Measurements from ENCODE around the gene ACTL10. TPM values are rescaled to one million over a fixed set of nuclear protein-coding genes. Genes with fewer than 3 reads are reported as not detected.

Gene ACTL10
- total and polyA plus RNA-seq, 2 of the 4 experiments (the other 2 are of a cell fraction) = 0.18 to 0.43 TPM

DNA sequence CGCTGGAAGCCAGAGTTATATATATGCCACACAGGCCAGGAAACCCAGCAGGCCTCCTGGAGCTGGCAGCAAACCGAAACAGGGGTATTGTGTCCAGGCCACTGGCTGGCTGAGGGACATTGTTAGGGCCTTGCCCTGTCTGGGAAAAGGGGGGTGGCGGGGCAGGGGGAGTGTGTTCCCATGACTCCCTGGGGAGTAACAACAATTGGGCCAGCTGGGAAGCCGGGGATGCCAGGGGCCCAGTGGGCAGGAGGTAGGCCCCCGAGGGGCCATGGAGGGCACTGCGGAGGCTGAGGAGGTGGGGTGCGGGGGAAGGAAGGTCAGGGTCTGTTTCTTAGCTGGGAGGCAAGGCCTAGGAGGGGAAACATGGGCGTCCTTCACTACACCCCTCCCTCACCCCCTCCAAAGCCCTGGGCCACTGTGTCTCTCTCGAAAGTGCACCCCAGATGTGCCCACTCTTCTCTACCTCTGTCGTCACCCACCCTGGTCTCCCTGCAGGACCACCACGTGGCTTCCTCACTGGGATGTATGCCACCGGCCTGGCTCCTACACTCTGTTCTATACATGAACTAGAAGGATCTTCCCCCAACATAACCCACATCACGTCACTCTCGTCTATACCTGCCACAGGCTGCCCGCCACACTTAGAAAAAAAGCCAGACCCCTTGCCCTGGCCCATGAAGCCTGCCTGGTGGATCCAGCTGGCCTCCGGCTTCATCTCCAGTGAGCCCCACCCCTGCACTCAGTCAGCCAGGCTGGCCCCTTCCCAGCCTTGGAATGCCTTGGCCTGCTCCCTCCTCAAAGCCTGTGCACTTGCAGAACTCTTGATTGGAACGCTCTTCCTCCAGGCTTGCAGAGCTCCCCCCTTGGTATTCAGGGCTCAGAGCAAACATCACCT, 27.2 kb downstream of the ACTL10 start:
- intact Hi-C loops (cut with micrococcal nuclease) (no loop called here), in situ Hi-C loops (cut with MboI; ENCODE audit: low sequenced_read_pairs) (no loop called here), dilution Hi-C loops (cut with HindIII; ENCODE audit: low sequenced_read_pairs, unreplicated experiment) (no loop called here)
- Histone ChIP-seq H2BK15ac (ENCODE audit: low read depth, low read length) (no peak overlapping the region), H2BK120ac (ENCODE audit: low read depth, low read length) (no peak overlapping the region), H2AK9ac (replicated peaks; ENCODE audit: low read depth, low read length, poor library complexity) (no peak overlapping the region), H2AK5ac (ENCODE audit: low read depth, low read length) (no peak overlapping the region), H3K27me3 (ENCODE audit: control insufficient read depth, insufficient read depth, low read length) (no peaks in the 10 kb centered on the region), H3K14ac (replicated peaks; ENCODE audit: low read depth, low read length) (no peak overlapping the region), H3K9me3 (ENCODE audit: control insufficient read depth, insufficient read depth, low read length) (no peaks in the 10 kb centered on the region), H3K36me3 (ENCODE audit: control insufficient read depth, insufficient read depth, low read length) (no peaks in the 10 kb centered on the region), H3K23ac (ENCODE audit: low read depth, low read length) (no peak overlapping the region), H4K8ac (ENCODE audit: low read depth in 2 of 2, low read length in 2 of 2) (no peak overlapping the region), H4K20me1 (ENCODE audit: insufficient read depth, low read length) (no peaks in the 10 kb centered on the region), H4K91ac (ENCODE audit: insufficient read depth, low read depth, low read length) (no peak overlapping the region), H3K56ac (ENCODE audit: extremely low read depth, insufficient read depth, low read length) (no peak overlapping the region), H3K18ac (ENCODE audit: low read depth, low read length) (no peak overlapping the region), H2AFZ (replicated peaks; ENCODE audit: low read length, poor library complexity) (no peak overlapping the region), H4K5ac (ENCODE audit: low read depth, low read length) (no peak overlapping the region), H2BK5ac (ENCODE audit: low read depth, low read length, poor library complexity, severe bottlenecking) (no peak overlapping the region), H3K4me2 (ENCODE audit: low read depth, low read length) (no peak overlapping the region), H2BK20ac (ENCODE audit: low read depth, low read length) (no peak overlapping the region), H3K79me1 (ENCODE audit: low read depth in 1 of 2, low read length in 2 of 2) (no peaks in the 10 kb centered on the region), H3K9ac (ENCODE audit: low read depth, low read length) (no peak overlapping the region), H3K4me3 (ENCODE audit: insufficient read depth, low read depth, low read length) (no peak overlapping the region), H3K4me1 (ENCODE audit: control insufficient read depth, insufficient read depth, low read length) (no peaks in the 10 kb centered on the region), H3K27ac (ENCODE audit: insufficient read depth, low read length) (no peak overlapping the region), H3K9me1 (ENCODE audit: insufficient read depth, low read length) (0 out of 2 replicates have a peak, but pooled peaks cover 2% of the 10 kb centered on the region), H3K4ac (ENCODE audit: low read depth, low read length) (no peak overlapping the region)
- ChIA-PET POLR2A (ENCODE audit: unreplicated experiment) (no interaction called here), CTCF (interaction anchor here (0.8 kb wide), 1 partner anchor 12 kb away, joined by 3 read pairs; no protein-coding TSS in a partner anchor)
- 70% methylated on average over 7 of the region's 17 CpGs; no CpG with 5 or more reads in 1 of the 2 experiments for WGBS, 2 experiments (ENCODE audit: extremely low coverage in 2 of 2, insufficient read length in 1 of 2)
- no peak for DNase-seq
- no TSS peak for BruUV-seq (replicated peaks)
- ATAC-seq (ENCODE audit: low read depth) = peak; percentile 37; the same call in 1 of the 2 replicates
- no peak for TF ChIP-seq MXI1 (IDR thresholded peaks at IDR 0.05; ENCODE audit: borderline replicate concordance, low read depth, low read length)
- TF ChIP-seq CHD1 (IDR thresholded peaks at IDR 0.05; ENCODE audit: low read depth, low read length) = no peak
- TF ChIP-seq, protein P1, sequence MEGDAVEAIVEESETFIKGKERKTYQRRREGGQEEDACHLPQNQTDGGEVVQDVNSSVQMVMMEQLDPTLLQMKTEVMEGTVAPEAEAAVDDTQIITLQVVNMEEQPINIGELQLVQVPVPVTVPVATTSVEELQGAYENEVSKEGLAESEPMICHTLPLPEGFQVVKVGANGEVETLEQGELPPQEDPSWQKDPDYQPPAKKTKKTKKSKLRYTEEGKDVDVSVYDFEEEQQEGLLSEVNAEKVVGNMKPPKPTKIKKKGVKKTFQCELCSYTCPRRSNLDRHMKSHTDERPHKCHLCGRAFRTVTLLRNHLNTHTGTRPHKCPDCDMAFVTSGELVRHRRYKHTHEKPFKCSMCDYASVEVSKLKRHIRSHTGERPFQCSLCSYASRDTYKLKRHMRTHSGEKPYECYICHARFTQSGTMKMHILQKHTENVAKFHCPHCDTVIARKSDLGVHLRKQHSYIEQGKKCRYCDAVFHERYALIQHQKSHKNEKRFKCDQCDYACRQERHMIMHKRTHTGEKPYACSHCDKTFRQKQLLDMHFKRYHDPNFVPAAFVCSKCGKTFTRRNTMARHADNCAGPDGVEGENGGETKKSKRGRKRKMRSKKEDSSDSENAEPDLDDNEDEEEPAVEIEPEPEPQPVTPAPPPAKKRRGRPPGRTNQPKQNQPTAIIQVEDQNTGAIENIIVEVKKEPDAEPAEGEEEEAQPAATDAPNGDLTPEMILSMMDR (conservative IDR thresholded peaks at IDR 0.05; ENCODE audit: low read depth, low read length) = no peak
- TF ChIP-seq SMC3 (IDR thresholded peaks at IDR 0.05; ENCODE audit: low read depth, low read length) = no peak
- no peak for TF ChIP-seq BHLHE40 (IDR thresholded peaks at IDR 0.05; ENCODE audit: low read depth, low read length)
- no peak for TF ChIP-seq RAD21 (IDR thresholded peaks at IDR 0.05; ENCODE audit: low read length)
- TF ChIP-seq, protein P2, sequence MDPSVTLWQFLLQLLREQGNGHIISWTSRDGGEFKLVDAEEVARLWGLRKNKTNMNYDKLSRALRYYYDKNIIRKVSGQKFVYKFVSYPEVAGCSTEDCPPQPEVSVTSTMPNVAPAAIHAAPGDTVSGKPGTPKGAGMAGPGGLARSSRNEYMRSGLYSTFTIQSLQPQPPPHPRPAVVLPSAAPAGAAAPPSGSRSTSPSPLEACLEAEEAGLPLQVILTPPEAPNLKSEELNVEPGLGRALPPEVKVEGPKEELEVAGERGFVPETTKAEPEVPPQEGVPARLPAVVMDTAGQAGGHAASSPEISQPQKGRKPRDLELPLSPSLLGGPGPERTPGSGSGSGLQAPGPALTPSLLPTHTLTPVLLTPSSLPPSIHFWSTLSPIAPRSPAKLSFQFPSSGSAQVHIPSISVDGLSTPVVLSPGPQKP (IDR thresholded peaks at IDR 0.05; ENCODE audit: borderline replicate concordance, low read depth, low read length) = no peak
- TF ChIP-seq POLR2A (IDR thresholded peaks at IDR 0.05; ENCODE audit: low read depth, low read length) = no peak
- TF ChIP-seq NFE2L2 (IDR thresholded peaks at IDR 0.05; ENCODE audit: low read depth, low read length) = no peak
- TF ChIP-seq RFX5 (IDR thresholded peaks at IDR 0.05; ENCODE audit: low read depth, low read length) = no peak
- no peak for TF ChIP-seq MAFK (IDR thresholded peaks at IDR 0.05; ENCODE audit: low read depth, low read length)
- no peak for TF ChIP-seq FOS (IDR thresholded peaks at IDR 0.05; ENCODE audit: low read depth, low read length)
- no peak for TF ChIP-seq RCOR1 (IDR thresholded peaks at IDR 0.05; ENCODE audit: insufficient replicate concordance, low read length)
- TF ChIP-seq, protein P3, sequence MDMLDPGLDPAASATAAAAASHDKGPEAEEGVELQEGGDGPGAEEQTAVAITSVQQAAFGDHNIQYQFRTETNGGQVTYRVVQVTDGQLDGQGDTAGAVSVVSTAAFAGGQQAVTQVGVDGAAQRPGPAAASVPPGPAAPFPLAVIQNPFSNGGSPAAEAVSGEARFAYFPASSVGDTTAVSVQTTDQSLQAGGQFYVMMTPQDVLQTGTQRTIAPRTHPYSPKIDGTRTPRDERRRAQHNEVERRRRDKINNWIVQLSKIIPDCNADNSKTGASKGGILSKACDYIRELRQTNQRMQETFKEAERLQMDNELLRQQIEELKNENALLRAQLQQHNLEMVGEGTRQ (IDR thresholded peaks at IDR 0.05; ENCODE audit: low read depth, low read length) = no peak
- no peak for TF ChIP-seq CEBPB (IDR thresholded peaks at IDR 0.05; ENCODE audit: low read depth, low read length)
